GM12864 (cell line): ENCODE measurements around the gene INTS1.

Experiments used
- DNase-seq: peaks from one replicate; pipeline ENCODE4 v3.0.0-alpha.2; 2011; ENCODE audit warnings: low read depth
- H3K4me3 ChIP-seq: 2 replicates; pipeline ENCODE4 v1.5.1; 2011; ENCODE audit warnings: mild to moderate bottlenecking, low read depth, low read length, control low read depth
- TF ChIP-seq, protein P1 (sequence below): IDR thresholded peaks from 2 replicates; pipeline ENCODE4 v1.5.1; 2011; ENCODE audit warnings: low read depth, mild to moderate bottlenecking, moderate library complexity, low read length, control low read depth, inconsistent platforms; ENCODE audit errors: missing control alignments

The INTS1 gene

DNA sequence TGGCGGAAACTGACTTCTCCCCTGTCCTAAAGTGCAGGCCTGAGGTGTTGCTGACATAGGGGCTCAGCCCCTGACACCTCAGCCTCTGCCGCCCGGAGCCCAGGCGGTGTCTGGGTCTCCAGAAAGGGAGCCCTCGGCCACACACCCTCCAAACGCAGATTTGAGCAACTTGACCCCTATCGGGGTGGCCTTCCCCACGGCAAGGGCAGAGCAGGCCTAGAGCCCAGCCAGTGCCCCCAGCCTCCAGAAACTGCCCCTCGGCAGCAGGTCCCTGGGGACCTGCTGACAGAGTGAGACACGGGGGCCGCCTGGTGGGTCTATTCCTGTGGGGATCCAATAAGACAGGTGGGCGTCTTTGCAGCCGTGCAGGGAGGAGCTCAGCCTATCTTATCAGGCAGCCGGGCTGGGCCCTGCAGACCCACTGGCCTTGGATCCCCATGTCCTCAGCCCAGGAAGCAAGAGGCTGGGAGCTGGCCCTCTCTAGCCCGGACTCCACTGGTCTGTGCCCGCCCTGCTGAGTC, 40.8 kb upstream of the INTS1 start:
- TF ChIP-seq, protein P1, sequence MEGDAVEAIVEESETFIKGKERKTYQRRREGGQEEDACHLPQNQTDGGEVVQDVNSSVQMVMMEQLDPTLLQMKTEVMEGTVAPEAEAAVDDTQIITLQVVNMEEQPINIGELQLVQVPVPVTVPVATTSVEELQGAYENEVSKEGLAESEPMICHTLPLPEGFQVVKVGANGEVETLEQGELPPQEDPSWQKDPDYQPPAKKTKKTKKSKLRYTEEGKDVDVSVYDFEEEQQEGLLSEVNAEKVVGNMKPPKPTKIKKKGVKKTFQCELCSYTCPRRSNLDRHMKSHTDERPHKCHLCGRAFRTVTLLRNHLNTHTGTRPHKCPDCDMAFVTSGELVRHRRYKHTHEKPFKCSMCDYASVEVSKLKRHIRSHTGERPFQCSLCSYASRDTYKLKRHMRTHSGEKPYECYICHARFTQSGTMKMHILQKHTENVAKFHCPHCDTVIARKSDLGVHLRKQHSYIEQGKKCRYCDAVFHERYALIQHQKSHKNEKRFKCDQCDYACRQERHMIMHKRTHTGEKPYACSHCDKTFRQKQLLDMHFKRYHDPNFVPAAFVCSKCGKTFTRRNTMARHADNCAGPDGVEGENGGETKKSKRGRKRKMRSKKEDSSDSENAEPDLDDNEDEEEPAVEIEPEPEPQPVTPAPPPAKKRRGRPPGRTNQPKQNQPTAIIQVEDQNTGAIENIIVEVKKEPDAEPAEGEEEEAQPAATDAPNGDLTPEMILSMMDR: no peak
- DNase-seq: no peak
- no peak overlapping the region for H3K4me3 ChIP-seq

DNA sequence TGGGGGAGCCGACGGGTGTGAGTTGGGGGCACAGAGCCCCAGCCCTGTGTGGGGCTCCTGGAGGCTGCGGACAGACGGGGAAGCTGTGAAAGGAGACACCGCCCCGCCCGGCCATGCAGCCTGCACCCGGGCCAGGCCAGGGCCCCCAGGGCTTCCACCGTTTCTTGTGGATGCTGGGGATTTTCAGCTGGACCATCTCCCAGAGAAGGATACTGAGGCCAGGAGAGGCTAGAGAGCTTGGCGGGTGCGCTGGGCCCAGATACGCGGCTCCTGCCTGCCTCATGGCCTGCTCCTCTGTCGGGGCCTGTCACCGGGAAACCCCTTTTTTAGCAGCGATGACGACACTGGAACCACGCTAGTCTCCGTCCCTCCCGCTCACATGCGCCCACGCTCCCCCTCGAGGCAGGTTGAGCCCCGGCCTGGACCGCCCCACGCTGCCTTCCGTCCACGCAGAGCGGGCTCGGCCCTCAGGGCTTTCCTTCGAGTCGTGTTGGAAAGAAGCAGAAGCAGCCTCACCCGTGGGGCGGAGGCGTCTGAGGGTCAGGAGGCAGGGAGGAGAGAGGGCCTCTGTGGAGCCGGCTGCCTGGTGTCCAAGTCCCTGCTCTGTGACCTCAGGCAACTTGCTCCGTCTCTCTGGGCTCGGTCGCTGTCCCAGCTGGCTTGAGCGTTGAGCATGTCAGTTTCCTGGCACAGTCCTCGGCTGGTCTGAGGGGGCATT, 40.1 kb upstream of the INTS1 start:
- no peak for DNase-seq
- TF ChIP-seq, protein P1: no peak
- H3K4me3 ChIP-seq: no peak overlapping the region

DNA sequence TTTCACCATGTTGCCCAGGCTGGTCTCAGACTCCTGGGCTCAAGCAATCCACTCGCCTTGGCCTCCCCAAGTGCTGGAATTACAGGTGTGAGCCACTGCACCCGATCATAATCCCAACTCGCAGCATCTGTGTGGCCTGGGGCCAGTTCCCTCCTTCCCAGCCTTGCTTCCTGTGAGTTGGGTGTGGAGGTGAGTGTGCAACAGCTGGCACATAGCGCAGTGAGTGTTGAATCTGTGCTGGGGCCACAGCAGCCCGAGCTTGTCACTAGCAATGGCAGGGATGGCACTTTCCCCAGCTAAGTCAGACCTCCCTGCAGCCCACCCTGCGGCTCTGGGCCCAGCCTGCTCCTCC, 39.6 kb upstream of the INTS1 start:
- TF ChIP-seq, protein P1: no peak
- no peak overlapping the region for H3K4me3 ChIP-seq
- no peak for DNase-seq

DNA sequence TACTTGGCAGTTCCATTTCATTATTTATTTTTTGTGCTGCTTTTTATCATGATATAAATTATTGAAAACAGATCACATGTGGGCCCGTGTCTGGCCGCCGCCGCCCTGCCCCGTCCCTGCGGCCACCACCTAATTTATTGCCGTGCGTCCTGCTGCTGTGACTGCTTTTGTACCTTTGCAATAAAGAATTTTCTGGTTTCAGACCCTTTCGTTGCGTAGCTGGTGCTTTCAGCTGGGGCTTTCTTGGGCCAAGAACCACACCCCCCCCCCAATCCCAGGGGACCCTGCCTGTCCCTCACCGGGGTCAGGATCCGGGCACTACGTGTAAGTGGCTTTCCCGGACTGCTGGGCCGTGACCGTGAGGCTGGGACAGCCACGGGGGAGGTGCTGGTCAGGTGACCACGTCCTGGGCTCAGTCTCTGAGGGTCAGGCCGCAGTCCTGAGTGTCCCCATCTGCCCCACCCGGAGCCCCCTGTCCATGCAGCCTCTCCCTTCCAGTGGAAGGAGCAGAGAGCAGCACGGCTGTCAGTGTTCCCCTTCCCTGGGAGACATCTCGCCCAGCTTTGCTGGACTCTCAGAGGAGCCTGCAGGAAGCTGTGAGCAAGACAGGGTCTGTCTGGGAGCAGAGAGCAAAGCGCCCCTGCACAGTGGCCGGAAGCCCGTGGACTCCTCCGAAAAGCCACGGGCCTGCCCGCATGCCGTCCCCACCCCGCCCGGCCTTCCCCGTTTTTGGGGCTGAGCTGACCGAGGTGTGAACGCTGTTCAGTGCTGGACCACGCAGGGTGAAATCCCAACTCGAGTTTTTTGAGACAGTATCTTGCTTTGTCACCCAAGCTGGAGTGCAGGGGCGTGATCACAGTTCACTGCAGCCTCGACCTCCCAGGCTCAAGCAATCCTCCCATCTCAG, 38.9 kb upstream of the INTS1 start:
- DNase-seq: no peak
- TF ChIP-seq, protein P1: no peak
- H3K4me3 ChIP-seq: no peak overlapping the region

DNA sequence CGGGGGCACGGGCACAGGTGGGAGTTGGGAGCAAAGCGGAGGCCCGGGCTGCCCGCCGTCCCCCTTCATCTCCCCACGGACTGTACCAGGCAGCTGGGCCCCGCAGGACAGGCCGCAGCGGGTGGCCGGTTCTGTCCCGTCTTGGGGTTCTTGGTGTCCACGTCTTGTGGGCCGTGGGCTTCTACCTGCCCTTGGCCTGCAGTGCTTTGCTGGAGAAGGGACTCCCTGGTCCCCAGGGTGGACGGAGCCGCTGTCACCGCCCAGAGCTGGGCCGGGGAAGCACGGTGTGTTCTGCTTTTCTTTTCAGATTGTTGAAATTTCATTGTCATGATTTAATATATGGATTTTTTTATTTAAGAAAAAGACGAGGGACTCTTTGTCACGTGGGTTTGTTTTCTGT, 38.1 kb upstream of the INTS1 start:
- H3K4me3 ChIP-seq: no peak overlapping the region

DNA sequence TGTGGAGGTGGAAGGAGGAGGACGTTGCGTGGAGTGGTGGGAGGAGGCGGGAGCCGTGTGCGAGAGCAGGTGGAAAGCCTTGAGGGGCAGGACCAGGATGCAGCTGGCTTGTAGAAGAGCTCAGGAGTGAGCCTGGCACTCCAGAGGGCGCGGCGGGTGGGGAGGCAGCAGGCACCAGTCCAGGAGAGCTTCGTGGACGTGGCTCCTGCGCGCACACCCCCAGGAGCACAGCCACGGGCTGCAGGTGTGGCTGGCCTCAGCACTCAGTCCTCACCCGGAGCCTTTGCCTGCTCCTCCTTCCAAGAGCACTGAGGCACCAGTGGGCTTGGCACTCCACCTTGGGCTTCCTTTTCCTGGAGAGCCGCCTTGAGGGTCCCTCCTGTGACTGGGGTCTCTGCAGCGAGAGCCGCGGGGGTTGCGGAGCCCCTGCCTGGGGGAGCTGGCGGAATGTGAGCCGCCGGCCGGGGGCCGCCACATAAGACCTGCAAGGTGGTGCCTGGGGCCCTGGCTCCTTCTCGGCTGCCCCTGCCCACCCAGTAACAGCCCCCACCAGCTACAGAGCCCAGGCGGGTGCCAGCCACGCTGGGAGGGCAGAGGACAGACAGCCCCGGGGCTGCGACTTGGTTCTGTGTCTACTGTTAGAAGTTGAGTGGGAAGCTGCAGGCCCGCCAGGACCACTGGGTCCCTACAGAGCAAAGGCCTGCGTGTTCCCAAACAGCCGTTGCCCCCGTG, 37.4 kb upstream of the INTS1 start:
- TF ChIP-seq, protein P1: no peak
- DNase-seq: no peak
- no peak overlapping the region for H3K4me3 ChIP-seq

More for the DNA sequence above, 38.1 kb upstream of the INTS1 start:
- DNase-seq: no peak
- TF ChIP-seq, protein P1: no peak
